ENCODE results near the gene OSBPL1A.

DNA sequence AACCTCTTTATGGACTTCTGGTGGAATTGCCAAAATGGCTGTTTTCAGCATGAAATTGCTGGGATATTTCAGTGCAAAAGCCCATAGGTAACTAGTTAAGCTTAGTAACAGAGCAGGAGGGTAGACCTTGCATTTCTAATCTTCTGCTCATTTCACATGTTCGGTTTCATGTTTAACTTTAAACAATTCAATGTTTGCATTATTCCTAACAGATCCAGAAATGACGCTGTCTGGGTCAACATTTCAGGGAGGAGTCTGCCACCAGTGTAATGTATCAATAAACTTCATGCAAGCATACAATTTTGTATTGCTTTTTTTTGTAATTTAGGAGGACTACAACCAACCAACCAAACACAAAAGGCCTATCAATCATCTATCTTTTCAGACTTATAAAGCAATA lies 236.3 kb downstream of the OSBPL1A start:
- TF ChIP-seq POLR2AphosphoS5 (IDR thresholded peaks at IDR 0.05; ENCODE audit: low read depth, low read length) = no peak
- TF ChIP-seq, protein P1, sequence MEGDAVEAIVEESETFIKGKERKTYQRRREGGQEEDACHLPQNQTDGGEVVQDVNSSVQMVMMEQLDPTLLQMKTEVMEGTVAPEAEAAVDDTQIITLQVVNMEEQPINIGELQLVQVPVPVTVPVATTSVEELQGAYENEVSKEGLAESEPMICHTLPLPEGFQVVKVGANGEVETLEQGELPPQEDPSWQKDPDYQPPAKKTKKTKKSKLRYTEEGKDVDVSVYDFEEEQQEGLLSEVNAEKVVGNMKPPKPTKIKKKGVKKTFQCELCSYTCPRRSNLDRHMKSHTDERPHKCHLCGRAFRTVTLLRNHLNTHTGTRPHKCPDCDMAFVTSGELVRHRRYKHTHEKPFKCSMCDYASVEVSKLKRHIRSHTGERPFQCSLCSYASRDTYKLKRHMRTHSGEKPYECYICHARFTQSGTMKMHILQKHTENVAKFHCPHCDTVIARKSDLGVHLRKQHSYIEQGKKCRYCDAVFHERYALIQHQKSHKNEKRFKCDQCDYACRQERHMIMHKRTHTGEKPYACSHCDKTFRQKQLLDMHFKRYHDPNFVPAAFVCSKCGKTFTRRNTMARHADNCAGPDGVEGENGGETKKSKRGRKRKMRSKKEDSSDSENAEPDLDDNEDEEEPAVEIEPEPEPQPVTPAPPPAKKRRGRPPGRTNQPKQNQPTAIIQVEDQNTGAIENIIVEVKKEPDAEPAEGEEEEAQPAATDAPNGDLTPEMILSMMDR (IDR thresholded peaks at IDR 0.05) = no peak
- no peak for TF ChIP-seq EP300 (IDR thresholded peaks at IDR 0.05; ENCODE audit: borderline replicate concordance in 1 of 2, low read depth in 1 of 2, low read length in 1 of 2)
- TF ChIP-seq, protein P2, sequence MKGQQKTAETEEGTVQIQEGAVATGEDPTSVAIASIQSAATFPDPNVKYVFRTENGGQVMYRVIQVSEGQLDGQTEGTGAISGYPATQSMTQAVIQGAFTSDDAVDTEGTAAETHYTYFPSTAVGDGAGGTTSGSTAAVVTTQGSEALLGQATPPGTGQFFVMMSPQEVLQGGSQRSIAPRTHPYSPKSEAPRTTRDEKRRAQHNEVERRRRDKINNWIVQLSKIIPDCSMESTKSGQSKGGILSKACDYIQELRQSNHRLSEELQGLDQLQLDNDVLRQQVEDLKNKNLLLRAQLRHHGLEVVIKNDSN (IDR thresholded peaks at IDR 0.05; ENCODE audit: borderline replicate concordance, low read depth) = no peak

Measured in SK-N-SH (cell line).